HepG2 (cell line): ENCODE data around the gene COL9A3. TPM values are rescaled to one million over a fixed set of nuclear protein-coding genes. Genes with fewer than 3 reads are reported as not detected.

ENCODE experiments used
- ATAC-seq: fragments of 200-7000 bp; cut with Tn5 transposase; 3 replicates; pipeline ENCODE4 v1.9.1; 2020; ENCODE audit warnings: mild to moderate bottlenecking, moderate library complexity
- BruUV-seq: library from RNA; stranded (reverse); fragments of 400-500 nt; replicated peaks from 2 replicates; lab custom pipeline; 2021; lab: Mats Ljungman, UMichigan
- CTCF ChIA-PET: fragments of 300-600 bp; formaldehyde crosslinking; extraction: SDS; loops from one replicate; lab custom pipeline; 2021; ENCODE audit warnings: low total read pairs, inconsistent platforms, low intra/inter-chr PET ratio; lab: Yijun Ruan, JAX
- POLR2A ChIA-PET: fragments of 350-600 bp; sonication (Branson Sonifier 250); formaldehyde crosslinking; loops from one replicate; lab custom pipeline; 2020; ENCODE audit warnings: antibody characterized with exemption, inconsistent platforms; lab: Yijun Ruan, JAX
- DNase-seq: peaks from one replicate; pipeline ENCODE4 v3.0.0-alpha.2; 2015; ENCODE audit warnings: low spot score
- FAIRE-seq: peaks from 3 replicates; lab custom pipeline; 2011; peaks lifted over from hg19 to GRCh38; lab: Jason Lieb, UNC
- H2AFZ ChIP-seq: one replicate; pipeline ENCODE4 v1.6.1; 2011; ENCODE audit warnings: low read length, inconsistent platforms
- H3K27ac ChIP-seq: fragments of 300-600 bp; 3 replicates; pipeline ENCODE4 v1.8.0; 2011; ENCODE audit warnings: mixed run types, mild to moderate bottlenecking, mixed read lengths, low read length, inconsistent platforms; ENCODE audit not compliant: insufficient read depth; ENCODE audit errors: extremely low read length
- H3K27me3 ChIP-seq, 2 experiments: fragments of 200-600 bp in 1 of 2; 2 replicates in 1 of 2; 3 replicates in 1 of 2; pipeline versions ENCODE4 v1.6.0 to v1.8.0; 2011; ENCODE audit warnings: low read length in 2 of 2, mild to moderate bottlenecking in 2 of 2, moderate library complexity in 2 of 2, inconsistent platforms in 1 of 2; ENCODE audit not compliant: insufficient read depth in 2 of 2, control insufficient read depth in 1 of 2
- H3K36me3 ChIP-seq, 2 experiments: fragments of 200-600 bp in 1 of 2; replicated peaks in 1 of 2; 2 replicates in 1 of 2; 3 replicates in 1 of 2; pipeline versions ENCODE4 v1.5.1 to v1.8.0; 2011; ENCODE audit warnings: low read length in 2 of 2, inconsistent platforms in 1 of 2; ENCODE audit not compliant: insufficient read depth in 2 of 2, control insufficient read depth in 1 of 2
- H3K4me1 ChIP-seq: 2 replicates; pipeline ENCODE4 v1.5.1; 2012; ENCODE audit warnings: low read length, inconsistent platforms; ENCODE audit not compliant: insufficient read depth
- H3K4me2 ChIP-seq: 2 replicates; pipeline ENCODE4 v1.6.0; 2011; ENCODE audit warnings: low read depth, low read length, inconsistent platforms
- H3K4me3 ChIP-seq, 3 experiments: fragments of 200-600 bp in 1 of 3; sonication (generic), shearing (Covaris generic) in 1 of 3; replicated peaks in 1 of 3; 2 replicates each; pipeline ENCODE4 v1.5.1; 2011 to 2016; ENCODE audit warnings: low read length in 3 of 3, inconsistent platforms in 2 of 3, low read depth in 2 of 3, mild to moderate bottlenecking in 2 of 3, control low read depth in 1 of 3, mixed read lengths in 1 of 3; ENCODE audit not compliant: insufficient read depth in 1 of 3
- H3K79me2 ChIP-seq: one replicate; pipeline ENCODE4 v1.6.1; 2011; ENCODE audit warnings: low read length, inconsistent platforms; ENCODE audit not compliant: insufficient read depth
- H3K9ac ChIP-seq: 2 replicates; pipeline ENCODE4 v1.6.0; 2011; ENCODE audit warnings: mild to moderate bottlenecking, low read depth, low read length, inconsistent platforms; ENCODE audit not compliant: insufficient read depth
- H3K9me3 ChIP-seq: 2 replicates; pipeline ENCODE4 v1.5.1; 2012; ENCODE audit warnings: mild to moderate bottlenecking, low read length
- H4K20me1 ChIP-seq: 2 replicates; pipeline ENCODE4 v1.6.0; 2011; ENCODE audit warnings: inconsistent platforms, mild to moderate bottlenecking, low read length, moderate library complexity; ENCODE audit not compliant: insufficient read depth
- AGO2 ChIP-seq: fragments of 200-400 bp; formaldehyde crosslinking; optimal IDR thresholded peaks from 2 replicates; pipeline ENCODE3; 2017; ENCODE audit warnings: mild to moderate bottlenecking, low read depth, low read length, moderate library complexity
- BHLHE40 ChIP-seq: IDR thresholded peaks from 2 replicates; pipeline ENCODE4 v1.6.1; 2011; ENCODE audit warnings: low read length, improper control_type of control experiment
- CBX5 ChIP-seq: sonication (generic); formaldehyde crosslinking; IDR thresholded peaks from 2 replicates; pipeline ENCODE4 v1.4.0; 2020; ENCODE audit warnings: missing genetic modification reagents, borderline replicate concordance
- MTF2 ChIP-seq: sonication (generic); formaldehyde crosslinking; IDR thresholded peaks from 2 replicates; pipeline ENCODE4 v1.5.0; 2020; ENCODE audit warnings: missing genetic modification reagents, borderline replicate concordance
- NFATC3 ChIP-seq: sonication (generic); formaldehyde crosslinking; IDR thresholded peaks from 2 replicates; pipeline ENCODE4 v1.5.1; 2020; ENCODE audit warnings: mild to moderate bottlenecking, missing genetic modification reagents
- PHF5A ChIP-seq: IDR thresholded peaks from one replicate; pipeline ENCODE4 v1.6.1; 2018; ENCODE audit warnings: low read depth, missing genetic modification reagents; ENCODE audit not compliant: unreplicated experiment
- POLR2A ChIP-seq, 2 experiments: IDR thresholded peaks; 2 replicates each; pipeline ENCODE4 v1.6.1; 2011; ENCODE audit warnings: low read depth in 2 of 2, low read length in 2 of 2, mild to moderate bottlenecking in 1 of 2, moderate library complexity in 1 of 2; ENCODE audit not compliant: insufficient read depth in 1 of 2
- YY1 ChIP-seq: IDR thresholded peaks from 2 replicates; pipeline ENCODE4 v1.6.1; 2011; ENCODE audit warnings: low read length, low read depth, moderate library complexity, mild to moderate bottlenecking; ENCODE audit not compliant: insufficient read depth, insufficient replicate concordance
- ZNF17 ChIP-seq: sonication (generic); formaldehyde crosslinking; IDR thresholded peaks from 2 replicates; pipeline ENCODE4 v1.5.0; 2020; ENCODE audit warnings: mild to moderate bottlenecking, missing genetic modification reagents
- WGBS: methylation state at CpG from one replicate; pipeline ENCODE4 v1.1.6; 2017; ENCODE audit warnings: low lambda C conversion rate; 5-methylcytosine and 5-hydroxymethylcytosine counted together
- in situ Hi-C: cut with HindIII; loops from 2 replicates; pipeline ENCODE4 v1.10.0; 2017; ENCODE audit warnings: low pct_unique_long_range_greater_than_20kb; ENCODE audit not compliant: extremely low pct_ligation_motif_present
- intact Hi-C: fragments of 100-400 bp; cut with micrococcal nuclease; formaldehyde crosslinking; loops from one replicate; pipeline ENCODE4 v1.10.0; 2022; ENCODE audit not compliant: unreplicated experiment
- polyA plus RNA-seq, 8 experiments: library from polyadenylated mRNA; depleted of rRNA in 3 of 8; stranded (reverse) in 7 of 8; unstranded in 1 of 8; fragments of >200 nt; fragmentation: Illumina TruSeq in 4 of 8; extraction: Trizol in 4 of 8; gene quantifications; 2 replicates each; pipeline versions ENCODE4 v1.2.1 to v1.2.3, GENCODE V29; 2011 to 2016; ENCODE audit warnings: low read depth in 4 of 8, missing spikeins in 1 of 8, mixed read lengths in 1 of 8; ENCODE audit not compliant: insufficient read depth in 1 of 8
- total RNA-seq, 5 experiments: library from RNA; depleted of rRNA; stranded (reverse); fragments of >200 nt; fragmentation: Illumina TruSeq; extraction: Trizol; gene quantifications; 2 replicates each; pipeline ENCODE4 v1.2.3, GENCODE V29; 2016; ENCODE audit warnings: low read depth in 1 of 5
- TF ChIP-seq, protein P1 (sequence below): sonication (generic); formaldehyde crosslinking; IDR thresholded peaks from 2 replicates; pipeline ENCODE4 v1.5.1; 2020; ENCODE audit warnings: mild to moderate bottlenecking, missing genetic modification reagents, moderate library complexity
- TF ChIP-seq, protein P2 (sequence below): sonication (generic); formaldehyde crosslinking; IDR thresholded peaks from 2 replicates; pipeline ENCODE4 v1.4.0; 2020; ENCODE audit warnings: missing genetic modification reagents
- TF ChIP-seq, protein P3 (sequence below): sonication (generic); formaldehyde crosslinking; IDR thresholded peaks from 2 replicates; pipeline ENCODE4 v1.4.0; 2020; ENCODE audit warnings: missing genetic modification reagents

COL9A3 gene
- total and polyA plus RNA-seq, 2 of the 13 experiments (the other 11 are each of a cell fraction or from before 2014, with no cell fraction given): 155 to 204 TPM

DNA sequence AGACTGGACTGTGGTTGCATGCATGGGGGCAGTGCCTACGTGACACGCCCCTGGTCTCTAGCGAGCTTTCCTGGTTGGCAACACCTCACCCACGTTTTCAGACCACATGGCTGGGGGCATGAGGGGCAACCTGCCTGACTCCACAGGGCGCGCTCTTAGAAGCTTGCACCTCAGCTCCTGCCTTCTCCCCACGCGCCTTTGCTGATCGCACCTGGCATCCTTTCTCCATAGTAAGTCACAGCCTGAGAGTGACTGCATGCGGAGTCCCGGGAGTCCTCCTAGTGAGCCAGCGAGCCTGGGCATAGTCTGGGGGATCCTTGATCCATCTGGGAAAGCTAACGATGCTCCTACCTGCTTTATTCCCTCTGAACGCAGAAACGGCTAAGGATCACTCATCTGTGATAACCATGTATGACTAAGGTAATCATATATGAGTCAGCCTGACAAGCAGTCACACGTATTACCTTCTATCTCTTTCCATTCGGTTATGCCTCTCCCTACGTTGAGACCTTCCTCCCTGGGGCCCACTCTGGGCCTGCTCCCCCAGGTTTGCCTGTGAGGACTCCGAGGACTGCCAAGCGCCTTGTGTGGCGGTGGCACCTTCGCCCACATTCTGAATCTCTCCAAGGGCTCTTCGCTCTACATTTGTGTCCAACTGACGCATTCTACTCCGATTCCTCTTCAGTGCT is 40.2 kb downstream of the COL9A3 start:
- FAIRE-seq (no peak), DNase-seq (no peak), ATAC-seq (no peak)
- in situ Hi-C loops: no loop called here
- ChIA-PET CTCF (no interaction called here), POLR2A (no interaction called here)
- TF ChIP-seq BHLHE40 (no peak), CBX5 (CRISPR knock-in tag) (no peak), POLR2A (IDR thresholded peaks at IDR 0.05; ENCODE audit: insufficient read depth in 1 of 2, low read depth in 2 of 2, low read length in 2 of 2) (peak in 1 of 2 experiments; percentile 37; a peak in 1 of 4 replicates), YY1 (no peak), NFATC3 (no peak), PHF5A (CRISPR knock-in tag) (no peak), AGO2 (peak; percentile 66), ZNF17 (no peak), MTF2 (CRISPR knock-in tag) (no peak)
- TF ChIP-seq, protein P1, sequence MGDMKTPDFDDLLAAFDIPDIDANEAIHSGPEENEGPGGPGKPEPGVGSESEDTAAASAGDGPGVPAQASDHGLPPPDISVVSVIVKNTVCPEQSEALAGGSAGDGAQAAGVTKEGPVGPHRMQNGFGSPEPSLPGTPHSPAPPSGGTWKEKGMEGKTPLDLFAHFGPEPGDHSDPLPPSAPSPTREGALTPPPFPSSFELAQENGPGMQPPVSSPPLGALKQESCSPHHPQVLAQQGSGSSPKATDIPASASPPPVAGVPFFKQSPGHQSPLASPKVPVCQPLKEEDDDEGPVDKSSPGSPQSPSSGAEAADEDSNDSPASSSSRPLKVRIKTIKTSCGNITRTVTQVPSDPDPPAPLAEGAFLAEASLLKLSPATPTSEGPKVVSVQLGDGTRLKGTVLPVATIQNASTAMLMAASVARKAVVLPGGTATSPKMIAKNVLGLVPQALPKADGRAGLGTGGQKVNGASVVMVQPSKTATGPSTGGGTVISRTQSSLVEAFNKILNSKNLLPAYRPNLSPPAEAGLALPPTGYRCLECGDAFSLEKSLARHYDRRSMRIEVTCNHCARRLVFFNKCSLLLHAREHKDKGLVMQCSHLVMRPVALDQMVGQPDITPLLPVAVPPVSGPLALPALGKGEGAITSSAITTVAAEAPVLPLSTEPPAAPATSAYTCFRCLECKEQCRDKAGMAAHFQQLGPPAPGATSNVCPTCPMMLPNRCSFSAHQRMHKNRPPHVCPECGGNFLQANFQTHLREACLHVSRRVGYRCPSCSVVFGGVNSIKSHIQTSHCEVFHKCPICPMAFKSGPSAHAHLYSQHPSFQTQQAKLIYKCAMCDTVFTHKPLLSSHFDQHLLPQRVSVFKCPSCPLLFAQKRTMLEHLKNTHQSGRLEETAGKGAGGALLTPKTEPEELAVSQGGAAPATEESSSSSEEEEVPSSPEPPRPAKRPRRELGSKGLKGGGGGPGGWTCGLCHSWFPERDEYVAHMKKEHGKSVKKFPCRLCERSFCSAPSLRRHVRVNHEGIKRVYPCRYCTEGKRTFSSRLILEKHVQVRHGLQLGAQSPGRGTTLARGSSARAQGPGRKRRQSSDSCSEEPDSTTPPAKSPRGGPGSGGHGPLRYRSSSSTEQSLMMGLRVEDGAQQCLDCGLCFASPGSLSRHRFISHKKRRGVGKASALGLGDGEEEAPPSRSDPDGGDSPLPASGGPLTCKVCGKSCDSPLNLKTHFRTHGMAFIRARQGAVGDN (CRISPR knock-in tag): peak; percentile 34; the same call in 1 of the 2 replicates
- TF ChIP-seq, protein P2, sequence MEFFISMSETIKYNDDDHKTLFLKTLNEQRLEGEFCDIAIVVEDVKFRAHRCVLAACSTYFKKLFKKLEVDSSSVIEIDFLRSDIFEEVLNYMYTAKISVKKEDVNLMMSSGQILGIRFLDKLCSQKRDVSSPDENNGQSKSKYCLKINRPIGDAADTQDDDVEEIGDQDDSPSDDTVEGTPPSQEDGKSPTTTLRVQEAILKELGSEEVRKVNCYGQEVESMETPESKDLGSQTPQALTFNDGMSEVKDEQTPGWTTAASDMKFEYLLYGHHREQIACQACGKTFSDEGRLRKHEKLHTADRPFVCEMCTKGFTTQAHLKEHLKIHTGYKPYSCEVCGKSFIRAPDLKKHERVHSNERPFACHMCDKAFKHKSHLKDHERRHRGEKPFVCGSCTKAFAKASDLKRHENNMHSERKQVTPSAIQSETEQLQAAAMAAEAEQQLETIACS (CRISPR knock-in tag): no peak
- TF ChIP-seq, protein P3, sequence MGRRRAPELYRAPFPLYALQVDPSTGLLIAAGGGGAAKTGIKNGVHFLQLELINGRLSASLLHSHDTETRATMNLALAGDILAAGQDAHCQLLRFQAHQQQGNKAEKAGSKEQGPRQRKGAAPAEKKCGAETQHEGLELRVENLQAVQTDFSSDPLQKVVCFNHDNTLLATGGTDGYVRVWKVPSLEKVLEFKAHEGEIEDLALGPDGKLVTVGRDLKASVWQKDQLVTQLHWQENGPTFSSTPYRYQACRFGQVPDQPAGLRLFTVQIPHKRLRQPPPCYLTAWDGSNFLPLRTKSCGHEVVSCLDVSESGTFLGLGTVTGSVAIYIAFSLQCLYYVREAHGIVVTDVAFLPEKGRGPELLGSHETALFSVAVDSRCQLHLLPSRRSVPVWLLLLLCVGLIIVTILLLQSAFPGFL (CRISPR knock-in tag): 0 out of 2 replicates have a peak, but pooled peaks have one; percentile 36
- H4K20me1 ChIP-seq: no peaks in the 10 kb centered on the region; the same call in 1 of the 2 replicates
- intact Hi-C loops: no loop called here
- no peak overlapping the region for H3K9ac ChIP-seq
- no peaks in the 10 kb centered on the region for H3K9me3 ChIP-seq
- H3K4me1 ChIP-seq: peaks cover 24% of the 10 kb centered on the region
- H3K36me3 ChIP-seq: peaks cover 17 to 32% of the 10 kb centered on the region in 2 experiments
- no peak overlapping the region for H3K4me2 ChIP-seq
- no TSS peak for BruUV-seq
- 96% methylated on average over 24 of the region's 25 CpGs for WGBS
- H2AFZ ChIP-seq: no peak overlapping the region
- H3K27me3 ChIP-seq: no peaks in the 10 kb centered on the region
- peaks cover 10% of the 10 kb centered on the region for H3K79me2 ChIP-seq
- H3K4me3 ChIP-seq: no peak overlapping the region
- no peak overlapping the region for H3K27ac ChIP-seq
